ENCODE measurements around the gene DGKD.

The DGKD gene

GRCh38 chr2:233438573-233439147 lies 84.4 kb downstream of the DGKD start:
- Histone ChIP-seq H3K4me1 (ENCODE audit: insufficient read depth, low read length) (no peaks in the 10 kb centered on the region), H3K4me3 (ENCODE audit: low read length) (no peak overlapping the region), H2AFZ (ENCODE audit: low read depth, low read length) (no peak overlapping the region), H3K36me3 (ENCODE audit: insufficient read depth, low read length) (peaks cover 17% of the 10 kb centered on the region), H3K27me3 (ENCODE audit: insufficient read depth, low read length) (no peaks in the 10 kb centered on the region), H3K9me3 (ENCODE audit: low read length) (no peaks in the 10 kb centered on the region)

GRCh38 chr2:233439191-233439590 lies 84.9 kb downstream of the DGKD start:
- Histone ChIP-seq H3K36me3 (ENCODE audit: insufficient read depth, low read length) (peaks cover 17% of the 10 kb centered on the region), H2AFZ (ENCODE audit: low read depth, low read length) (no peak overlapping the region), H3K27me3 (ENCODE audit: insufficient read depth, low read length) (no peaks in the 10 kb centered on the region), H3K4me3 (ENCODE audit: low read length) (no peak overlapping the region), H3K4me1 (ENCODE audit: insufficient read depth, low read length) (no peaks in the 10 kb centered on the region), H3K9me3 (ENCODE audit: low read length) (no peaks in the 10 kb centered on the region)

- Histone ChIP-seq H2AFZ (ENCODE audit: low read depth, low read length) (no peak overlapping the region), H3K4me1 (ENCODE audit: insufficient read depth, low read length) (no peaks in the 10 kb centered on the region), H3K4me3 (ENCODE audit: low read length) (no peak overlapping the region), H3K9me3 (ENCODE audit: low read length) (no peaks in the 10 kb centered on the region), H3K36me3 (ENCODE audit: insufficient read depth, low read length) (peaks cover 19% of the 10 kb centered on the region), H3K27me3 (ENCODE audit: insufficient read depth, low read length) (no peaks in the 10 kb centered on the region)
Measured at GRCh38 chr2:233440314-233440713, 86.0 kb downstream of the DGKD start.

GRCh38 chr2:233440714-233441113 lies 86.4 kb downstream of the DGKD start:
- peaks cover 22% of the 10 kb centered on the region for H3K36me3 ChIP-seq (ENCODE audit: insufficient read depth, low read length)
- no peak overlapping the region for H2AFZ ChIP-seq (ENCODE audit: low read depth, low read length)

GRCh38 chr2:233441161-233442027 lies 87.1 kb downstream of the DGKD start:
- Histone ChIP-seq H3K36me3 (ENCODE audit: insufficient read depth, low read length) (peaks cover 20% of the 10 kb centered on the region), H3K4me1 (ENCODE audit: insufficient read depth, low read length) (no peaks in the 10 kb centered on the region), H3K27me3 (ENCODE audit: insufficient read depth, low read length) (no peaks in the 10 kb centered on the region), H2AFZ (ENCODE audit: low read depth, low read length) (no peak overlapping the region), H3K9me3 (ENCODE audit: low read length) (no peaks in the 10 kb centered on the region), H3K4me3 (ENCODE audit: low read length) (no peak overlapping the region)

More at GRCh38 chr2:233440714-233441113, 86.4 kb downstream of the DGKD start:
- no peaks in the 10 kb centered on the region for H3K9me3 ChIP-seq (ENCODE audit: low read length)
- no peak overlapping the region for H3K4me3 ChIP-seq (ENCODE audit: low read length)
- H3K4me1 ChIP-seq (ENCODE audit: insufficient read depth, low read length) = no peaks in the 10 kb centered on the region
- H3K27me3 ChIP-seq (ENCODE audit: insufficient read depth, low read length) = no peaks in the 10 kb centered on the region

- no peak overlapping the region for H3K4me3 ChIP-seq (ENCODE audit: low read length)
- no peaks in the 10 kb centered on the region for H3K4me1 ChIP-seq (ENCODE audit: insufficient read depth, low read length)
Measured at GRCh38 chr2:233442028-233442310, 87.7 kb downstream of the DGKD start.

GRCh38 chr2:233443511-233444183 lies 89.4 kb downstream of the DGKD start:
- H3K27me3 ChIP-seq (ENCODE audit: insufficient read depth, low read length) = no peaks in the 10 kb centered on the region
- H3K9me3 ChIP-seq (ENCODE audit: low read length) = no peaks in the 10 kb centered on the region
- H3K4me1 ChIP-seq (ENCODE audit: insufficient read depth, low read length) = no peaks in the 10 kb centered on the region
- H2AFZ ChIP-seq (ENCODE audit: low read depth, low read length) = no peak overlapping the region
- H3K4me3 ChIP-seq (ENCODE audit: low read length) = no peak overlapping the region
- peaks cover 12% of the 10 kb centered on the region for H3K36me3 ChIP-seq (ENCODE audit: insufficient read depth, low read length)

More at GRCh38 chr2:233442028-233442310, 87.7 kb downstream of the DGKD start:
- Histone ChIP-seq H3K27me3 (ENCODE audit: insufficient read depth, low read length) (no peaks in the 10 kb centered on the region), H2AFZ (ENCODE audit: low read depth, low read length) (no peak overlapping the region), H3K9me3 (ENCODE audit: low read length) (no peaks in the 10 kb centered on the region), H3K36me3 (ENCODE audit: insufficient read depth, low read length) (peaks cover 20% of the 10 kb centered on the region)

- no peaks in the 10 kb centered on the region for H3K9me3 ChIP-seq (ENCODE audit: low read length)
Measured at GRCh38 chr2:233444501-233444900, 90.2 kb downstream of the DGKD start.

GRCh38 chr2:233445152-233445830 lies 91.0 kb downstream of the DGKD start:
- Histone ChIP-seq H3K4me1 (ENCODE audit: insufficient read depth, low read length) (no peaks in the 10 kb centered on the region), H3K4me3 (ENCODE audit: low read length) (no peak overlapping the region), H3K9me3 (ENCODE audit: low read length) (no peaks in the 10 kb centered on the region), H3K36me3 (ENCODE audit: insufficient read depth, low read length) (peaks cover 13% of the 10 kb centered on the region), H2AFZ (ENCODE audit: low read depth, low read length) (no peak overlapping the region), H3K27me3 (ENCODE audit: insufficient read depth, low read length) (no peaks in the 10 kb centered on the region)

More at GRCh38 chr2:233444501-233444900, 90.2 kb downstream of the DGKD start:
- no peaks in the 10 kb centered on the region for H3K27me3 ChIP-seq (ENCODE audit: insufficient read depth, low read length)
- no peak overlapping the region for H2AFZ ChIP-seq (ENCODE audit: low read depth, low read length)
- H3K36me3 ChIP-seq (ENCODE audit: insufficient read depth, low read length) = peaks cover 10% of the 10 kb centered on the region
- H3K4me3 ChIP-seq (ENCODE audit: low read length) = no peak overlapping the region
- H3K4me1 ChIP-seq (ENCODE audit: insufficient read depth, low read length) = no peaks in the 10 kb centered on the region

- H3K4me3 ChIP-seq (ENCODE audit: low read length) = no peak overlapping the region
Measured at GRCh38 chr2:233446121-233446520, 91.8 kb downstream of the DGKD start.

GRCh38 chr2:233446606-233447305 lies 92.5 kb downstream of the DGKD start:
- no peaks in the 10 kb centered on the region for H3K4me1 ChIP-seq (ENCODE audit: insufficient read depth, low read length)
- H3K4me3 ChIP-seq (ENCODE audit: low read length) = no peak overlapping the region
- H3K36me3 ChIP-seq (ENCODE audit: insufficient read depth, low read length) = peaks cover 25% of the 10 kb centered on the region
- no peaks in the 10 kb centered on the region for H3K27me3 ChIP-seq (ENCODE audit: insufficient read depth, low read length)
- no peak overlapping the region for H2AFZ ChIP-seq (ENCODE audit: low read depth, low read length)
- no peaks in the 10 kb centered on the region for H3K9me3 ChIP-seq (ENCODE audit: low read length)

More at GRCh38 chr2:233446121-233446520, 91.8 kb downstream of the DGKD start:
- Histone ChIP-seq H2AFZ (ENCODE audit: low read depth, low read length) (no peak overlapping the region), H3K4me1 (ENCODE audit: insufficient read depth, low read length) (no peaks in the 10 kb centered on the region), H3K9me3 (ENCODE audit: low read length) (no peaks in the 10 kb centered on the region), H3K27me3 (ENCODE audit: insufficient read depth, low read length) (no peaks in the 10 kb centered on the region), H3K36me3 (ENCODE audit: insufficient read depth, low read length) (peaks cover 20% of the 10 kb centered on the region)

GRCh38 chr2:233447506-233448219 lies 93.4 kb downstream of the DGKD start:
- H3K27me3 ChIP-seq (ENCODE audit: insufficient read depth, low read length) = no peaks in the 10 kb centered on the region
- H3K9me3 ChIP-seq (ENCODE audit: low read length) = no peaks in the 10 kb centered on the region
- no peaks in the 10 kb centered on the region for H3K4me1 ChIP-seq (ENCODE audit: insufficient read depth, low read length)
- H2AFZ ChIP-seq (ENCODE audit: low read depth, low read length) = no peak overlapping the region
- peaks cover 34% of the 10 kb centered on the region for H3K36me3 ChIP-seq (ENCODE audit: insufficient read depth, low read length)
- H3K4me3 ChIP-seq (ENCODE audit: low read length) = no peak overlapping the region

Data from neuron (in vitro differentiated cells).